ENCODE measurements around the gene SLC25A24.

- TF ChIP-seq YY1 (IDR thresholded peaks at IDR 0.05; ENCODE audit: insufficient read depth, insufficient read length) (no peak), SUZ12 (IDR thresholded peaks at IDR 0.05; ENCODE audit: extremely low read depth, insufficient read depth, insufficient read length) (no peak)
Measured at GRCh38 chr1:108140936-108141335, 59.2 kb downstream of the SLC25A24 start.

All from NT2/D1 (cell line).